Keratinocyte (primary cell): ENCODE data around the gene LYSET. TPM values are rescaled to one million over a fixed set of nuclear protein-coding genes. Genes with fewer than 3 reads are reported as not detected.

Experiments used
- DNase-seq: peaks from one replicate; pipeline ENCODE4 v3.0.0-alpha.2; 2011; ENCODE audit warnings: low read depth, missing footprints, low spot score
- FAIRE-seq: peaks from 2 replicates; lab custom pipeline; 2011; peaks lifted over from hg19 to GRCh38; lab: Jason Lieb, UNC
- H2AFZ ChIP-seq: 2 replicates; pipeline ENCODE4 v1.6.0; 2012; ENCODE audit warnings: low read length, control low read depth, inconsistent platforms; ENCODE audit not compliant: control insufficient read depth
- H3K27ac ChIP-seq: 2 replicates; pipeline ENCODE4 v1.5.1; 2011; ENCODE audit warnings: low read length; ENCODE audit not compliant: control insufficient read depth, insufficient read depth
- H3K27me3 ChIP-seq: 3 replicates; pipeline ENCODE4 v1.6.0; 2011; ENCODE audit warnings: low read length; ENCODE audit not compliant: control insufficient read depth, insufficient read depth; ENCODE audit errors: extremely low read depth
- H3K36me3 ChIP-seq, 2 experiments: 2 replicates in 1 of 2; 3 replicates in 1 of 2; pipeline ENCODE4 v1.5.1; 2011; ENCODE audit warnings: low read length in 2 of 2, mild to moderate bottlenecking in 1 of 2; ENCODE audit not compliant: control insufficient read depth in 2 of 2, insufficient read depth in 2 of 2; ENCODE audit errors: extremely low read depth in 1 of 2
- H3K4me1 ChIP-seq: 3 replicates; pipeline ENCODE4 v1.5.1; 2011; ENCODE audit warnings: low read length; ENCODE audit not compliant: control insufficient read depth, insufficient read depth; ENCODE audit errors: extremely low read depth
- H3K4me2 ChIP-seq: 3 replicates; pipeline ENCODE4 v1.6.0; 2011; ENCODE audit warnings: low read depth, low read length; ENCODE audit not compliant: control insufficient read depth, insufficient read depth; ENCODE audit errors: extremely low read depth
- H3K4me3 ChIP-seq, 3 experiments: fragments of 200-600 bp in 1 of 3; sonication (generic) in 1 of 3; 2 replicates in 2 of 3; 3 replicates in 1 of 3; pipeline ENCODE4 v1.5.1; 2011 to 2016; ENCODE audit warnings: low read length in 3 of 3, mild to moderate bottlenecking in 3 of 3, control low read depth in 2 of 3, inconsistent platforms in 1 of 3, low read depth in 1 of 3, mixed read lengths in 1 of 3, mixed run types in 1 of 3, moderate library complexity in 1 of 3; ENCODE audit not compliant: control insufficient read depth in 2 of 3, insufficient read depth in 2 of 3; ENCODE audit errors: extremely low read depth in 1 of 3
- H3K79me2 ChIP-seq: 2 replicates; pipeline ENCODE4 v1.6.0; 2012; ENCODE audit warnings: low read length; ENCODE audit not compliant: control insufficient read depth, insufficient read depth
- H3K9ac ChIP-seq: 3 replicates; pipeline ENCODE4 v1.6.0; 2011; ENCODE audit warnings: low read length; ENCODE audit not compliant: control insufficient read depth, insufficient read depth; ENCODE audit errors: extremely low read depth
- H3K9me1 ChIP-seq: 3 replicates; pipeline ENCODE4 v1.6.0; 2011; ENCODE audit warnings: low read length; ENCODE audit not compliant: control insufficient read depth, insufficient read depth; ENCODE audit errors: extremely low read depth
- H3K9me3 ChIP-seq: 2 replicates; pipeline ENCODE4 v1.5.1; 2012; ENCODE audit warnings: low read depth, low read length; ENCODE audit not compliant: control insufficient read depth
- H4K20me1 ChIP-seq: 3 replicates; pipeline ENCODE4 v1.6.0; 2011; ENCODE audit warnings: low read length; ENCODE audit not compliant: control insufficient read depth, insufficient read depth; ENCODE audit errors: extremely low read depth
- CTCF ChIP-seq, 3 experiments: IDR thresholded peaks in 1 of 3; conservative IDR thresholded peaks in 1 of 3; optimal IDR thresholded peaks in 1 of 3; 2 replicates in 2 of 3; 3 replicates in 1 of 3; pipeline versions ENCODE3 to v1.5.1; 2011; ENCODE audit warnings: low read length in 3 of 3, mild to moderate bottlenecking in 3 of 3, moderate library complexity in 2 of 3, control low read depth in 1 of 3, inconsistent platforms in 1 of 3; ENCODE audit not compliant: insufficient read depth in 2 of 3; ENCODE audit errors: extremely low read depth in 1 of 3
- EZH2 ChIP-seq: IDR thresholded peaks from one replicate; pipeline ENCODE4 v1.6.1; 2012; ENCODE audit warnings: inconsistent platforms, mild to moderate bottlenecking, low read length, moderate library complexity
- dilution Hi-C: fragments of 300-500 bp; cut with MboI; formaldehyde crosslinking; loops from one replicate; pipeline ENCODE4 v1.7.0; 2020; ENCODE audit warnings: low sequenced_read_pairs; ENCODE audit not compliant: extremely low pct_ligation_motif_present
- polyA plus RNA-seq, 5 experiments: library from polyadenylated mRNA; depleted of rRNA in 3 of 5; stranded (reverse) in 3 of 5; stranded (forward) in 1 of 5; unstranded in 1 of 5; fragments of >200 nt; gene quantifications; 1 replicate in 1 of 5; 2 replicates in 3 of 5; 3 replicates in 1 of 5; pipeline versions ENCODE4 v1.2.1 to v1.2.3, GENCODE V29; 2011 to 2012; ENCODE audit warnings: missing spikeins in 2 of 5, low read depth in 1 of 5, low replicate concordance in 1 of 5

The LYSET gene
- polyA plus RNA-seq, 1 donor (not counting 4 experiments of a cell fraction or from before 2014, with no cell fraction given) = 24.6 TPM

- Histone ChIP-seq H3K4me3 (no peak overlapping the region), H3K4me1 (peaks cover 15% of the 10 kb centered on the region), H3K9me3 (no peaks in the 10 kb centered on the region), H3K79me2 (no peaks in the 10 kb centered on the region), H4K20me1 (no peaks in the 10 kb centered on the region), H3K27ac (no peak overlapping the region), H3K27me3 (no peaks in the 10 kb centered on the region), H3K9ac (no peak overlapping the region), H3K9me1 (no peaks in the 10 kb centered on the region), H3K36me3 (no peaks in the 10 kb centered on the region), H3K4me2 (no peak overlapping the region), H2AFZ (no peak overlapping the region)
- dilution Hi-C loops = no loop called here
- TF ChIP-seq CTCF (optimal IDR thresholded peaks at IDR 0.05 in 1 of 3, IDR thresholded peaks at IDR 0.05 in 1 of 3, conservative IDR thresholded peaks at IDR 0.05 in 1 of 3; ENCODE audit: extremely low read depth in 1 of 3, insufficient read depth in 2 of 3, low read length in 3 of 3) (no peak), EZH2 (no peak)
- DNase-seq (no peak), FAIRE-seq (no peak)
Observed at GRCh38 chr14:93148979-93149378, 36.1 kb upstream of the LYSET start.

- no peaks in the 10 kb centered on the region for H3K27me3 ChIP-seq
- H3K9me3 ChIP-seq = no peaks in the 10 kb centered on the region
- DNase-seq = peak; percentile 80
- H4K20me1 ChIP-seq = no peaks in the 10 kb centered on the region
- no peaks in the 10 kb centered on the region for H3K36me3 ChIP-seq
- no peaks in the 10 kb centered on the region for H3K9me1 ChIP-seq
- H3K4me2 ChIP-seq = peak overlapping the region; percentile 62
- H3K27ac ChIP-seq = peak overlapping the region; percentile 76
- TF ChIP-seq EZH2 = no peak
- peak; percentile 91 for FAIRE-seq
- no peaks in the 10 kb centered on the region for H3K79me2 ChIP-seq
- peak overlapping the region; percentile 85 for H2AFZ ChIP-seq
- peak overlapping the region in 1 of 3 experiments; percentile 19 for H3K4me3 ChIP-seq
- H3K4me1 ChIP-seq = peaks cover 15% of the 10 kb centered on the region
- peak overlapping the region; percentile 34 for H3K9ac ChIP-seq
- dilution Hi-C loops = no loop called here
Observed at GRCh38 chr14:93150227-93151208, 34.6 kb upstream of the LYSET start.
